CD4-positive, alpha-beta T cell (primary cell): ENCODE data around the gene NPC1. TPM values are rescaled to one million over a fixed set of nuclear protein-coding genes. Genes with fewer than 3 reads are reported as not detected.

ENCODE experiments used
- ATAC-seq: fragments of 200-7000 bp; cut with Tn5 transposase; one replicate; pipeline ENCODE4 v1.10.0; 2022; ENCODE audit warnings: mild to moderate bottlenecking; ENCODE audit not compliant: poor library complexity
- CTCF ChIA-PET: fragments of 350-600 bp; sonication (Branson Sonifier 250); formaldehyde crosslinking; loops from one replicate; lab custom pipeline; 2021; ENCODE audit warnings: antibody characterized with exemption, inconsistent platforms; lab: Charles Lee
- POLR2A ChIA-PET: fragments of 350-600 bp; sonication (Branson Sonifier 250); formaldehyde crosslinking; loops from one replicate; lab custom pipeline; 2021; ENCODE audit warnings: antibody characterized with exemption, inconsistent platforms; lab: Charles Lee
- DNase-seq, 14 experiments: peaks; one replicate each; pipeline ENCODE4 v3.0.0-alpha.2; 2013 to 2020; ENCODE audit warnings: mixed read lengths in 2 of 14
- H3K27ac ChIP-seq, 2 donors: one replicate each; pipeline versions ENCODE4 v1.5.1 to v1.7.0; 2013; ENCODE audit warnings: low read length in 2 of 2, low read depth in 1 of 2, mild to moderate bottlenecking in 1 of 2
- H3K27me3 ChIP-seq, 2 experiments: 1 replicate in 1 of 2; 2 replicates in 1 of 2; pipeline versions ENCODE4 v1.6.1 to v1.7.0; 2013; ENCODE audit warnings: low read length in 2 of 2, control low read depth in 1 of 2, mild to moderate bottlenecking in 1 of 2, moderate library complexity in 1 of 2; ENCODE audit not compliant: insufficient read depth in 2 of 2, control insufficient read depth in 1 of 2
- H3K36me3 ChIP-seq: one replicate; pipeline ENCODE4 v1.6.1; 2013; ENCODE audit warnings: low read length, control low read depth; ENCODE audit not compliant: insufficient read depth
- H3K4me1 ChIP-seq: one replicate; pipeline ENCODE4 v1.6.1; 2013; ENCODE audit warnings: low read length, control low read depth; ENCODE audit not compliant: insufficient read depth
- H3K4me3 ChIP-seq: one replicate; pipeline ENCODE4 v1.5.1; 2013; ENCODE audit warnings: mild to moderate bottlenecking, low read length, moderate library complexity
- H3K9me3 ChIP-seq, 2 experiments: 1 replicate in 1 of 2; 2 replicates in 1 of 2; pipeline versions ENCODE4 v1.6.1 to v1.7.0; 2013; ENCODE audit warnings: low read length in 2 of 2, mild to moderate bottlenecking in 2 of 2, control low read depth in 1 of 2, moderate library complexity in 1 of 2; ENCODE audit not compliant: control insufficient read depth in 1 of 2, insufficient read depth in 1 of 2
- H3K27ac Mint-ChIP-seq: one replicate; pipeline ENCODE4 v1.8.0; 2020; ENCODE audit warnings: mixed read lengths
- H3K27me3 Mint-ChIP-seq: one replicate; pipeline ENCODE4 v1.8.0; 2021; ENCODE audit warnings: mixed read lengths
- H3K36me3 Mint-ChIP-seq: one replicate; pipeline ENCODE4 v1.8.0; 2021; ENCODE audit warnings: low read depth, mixed read lengths
- H3K4me1 Mint-ChIP-seq: one replicate; pipeline ENCODE4 v1.8.0; 2021; ENCODE audit warnings: low read depth, mixed read lengths
- H3K4me3 Mint-ChIP-seq: one replicate; pipeline ENCODE4 v1.8.0; 2020; ENCODE audit warnings: mild to moderate bottlenecking, mixed read lengths
- H3K9me3 Mint-ChIP-seq: one replicate; pipeline ENCODE4 v1.8.0; 2020; ENCODE audit warnings: mixed read lengths
- CTCF ChIP-seq: fragments of 200-600 bp; IDR thresholded peaks from one replicate; pipeline ENCODE4 v1.8.0; 2022; ENCODE audit warnings: antibody characterized with exemption, mild to moderate bottlenecking
- intact Hi-C, 2 experiments: fragments of 100-400 bp; cut with DNase I in 1 of 2; cut with micrococcal nuclease in 1 of 2; formaldehyde crosslinking; loops; one replicate each; pipeline versions ENCODE4 v1.15.1 to v1.9.0; 2023 to 2025; cut with DNase I, micrococcal nuclease
- total RNA-seq, 174 experiments: library from RNA in 2 of 174; stranded (reverse) in 2 of 174; gene quantifications; one replicate each; pipeline ENCODE4 v1.2.3 and lab custom pipeline; 2021 to 2026

The NPC1 gene
- total RNA-seq, 2 experiments from 2014 or later: 17.2 to 17.6 TPM

GRCh38 chr18:23541349-23542093 is 44.8 kb downstream of the NPC1 start:
- DNase-seq: peak in 2 of 14 experiments; percentile 10 to 14
- H3K36me3 Mint-ChIP-seq: peaks cover 84% of the 10 kb centered on the region
- H3K9me3 ChIP-seq: no peaks in the 10 kb centered on the region
- CTCF ChIA-PET: no interaction called here
- peak overlapping the region; percentile 40 for H3K4me3 Mint-ChIP-seq
- H3K27ac Mint-ChIP-seq: peak overlapping the region; percentile 73
- peaks cover 37% of the 10 kb centered on the region for H3K4me1 Mint-ChIP-seq
- no peak overlapping the region for H3K4me3 ChIP-seq
- H3K27ac ChIP-seq: peak overlapping the region in 1 of 2 donors; percentile 21
- peaks cover 35% of the 10 kb centered on the region for H3K4me1 ChIP-seq
- ATAC-seq: peak; percentile 35
- POLR2A ChIA-PET: interaction anchor here (0.7 to 2.0 kb wide), 4 partner anchors 18 to 430 kb away, joined by 3 to 11 read pairs (median 4); no protein-coding TSS in a partner anchor
- TF ChIP-seq CTCF: no peak
- intact Hi-C loops: loop anchor here in 1 of 2 experiments (2.0 kb wide), 1 partner anchor 45 kb away; the partner anchor contains the start of gene NPC1
- H3K27me3 Mint-ChIP-seq: no peaks in the 10 kb centered on the region
- H3K27me3 ChIP-seq: no peaks in the 10 kb centered on the region
- peaks cover 77% of the 10 kb centered on the region for H3K36me3 ChIP-seq
- no peaks in the 10 kb centered on the region for H3K9me3 Mint-ChIP-seq

- H3K4me3 ChIP-seq: peak overlapping the region; percentile 2
- Mint-ChIP-seq H3K4me3 (peak overlapping the region; percentile 40), H3K27me3 (no peaks in the 10 kb centered on the region), H3K9me3 (no peaks in the 10 kb centered on the region), H3K27ac (peak overlapping the region; percentile 73), H3K36me3 (peaks cover 86% of the 10 kb centered on the region), H3K4me1 (peaks cover 37% of the 10 kb centered on the region)
- no peaks in the 10 kb centered on the region for H3K27me3 ChIP-seq
- intact Hi-C loops: loop anchor here in 1 of 2 experiments (2.0 kb wide), 1 partner anchor 46 kb away; the partner anchor contains the start of gene NPC1
- peaks cover 35% of the 10 kb centered on the region for H3K4me1 ChIP-seq
- no peak for TF ChIP-seq CTCF
- POLR2A ChIA-PET: interaction anchor here (0.6 to 2.0 kb wide), 6 partner anchors 9 to 431 kb away, joined by 3 to 11 read pairs (median 4); no protein-coding TSS in a partner anchor
- H3K27ac ChIP-seq: peak overlapping the region in 1 of 2 donors; percentile 21
- CTCF ChIA-PET: interaction anchor here (0.8 to 1.2 kb wide), 3 partner anchors 25 to 46 kb away, joined by 3 to 4 read pairs (median 3); no protein-coding TSS in a partner anchor
- ATAC-seq (peak; percentile 78), DNase-seq (peak in 4 of 14 experiments; percentile 11 to 64 (median 57))
- peaks cover 80% of the 10 kb centered on the region for H3K36me3 ChIP-seq
- no peaks in the 10 kb centered on the region for H3K9me3 ChIP-seq
Observed at GRCh38 chr18:23540867-23541266, 45.4 kb downstream of the NPC1 start.

GRCh38 chr18:23539911-23540525 is 46.3 kb downstream of the NPC1 start:
- H3K36me3 ChIP-seq: peaks cover 80% of the 10 kb centered on the region
- H3K9me3 Mint-ChIP-seq: no peaks in the 10 kb centered on the region
- TF ChIP-seq CTCF: no peak
- DNase-seq: peak in 1 of 14 experiments; percentile 4
- no peaks in the 10 kb centered on the region for H3K27me3 Mint-ChIP-seq
- POLR2A ChIA-PET: interaction anchor here (0.6 to 2.0 kb wide), 4 partner anchors 8 to 52 kb away, joined by 3 to 11 read pairs (median 4); no protein-coding TSS in a partner anchor
- no peaks in the 10 kb centered on the region for H3K27me3 ChIP-seq
- H3K27ac ChIP-seq: peak overlapping the region in 1 of 2 donors; percentile 21
- CTCF ChIA-PET: interaction anchor here (0.9 to 1.2 kb wide), 3 partner anchors 24 to 46 kb away, joined by 3 to 4 read pairs (median 3); no protein-coding TSS in a partner anchor
- no peak for ATAC-seq
- peak overlapping the region; percentile 40 for H3K4me3 Mint-ChIP-seq
- H3K4me1 ChIP-seq: peaks cover 35% of the 10 kb centered on the region
- H3K4me3 ChIP-seq: no peak overlapping the region
- H3K36me3 Mint-ChIP-seq: peaks cover 88% of the 10 kb centered on the region
- intact Hi-C loops: loop anchor here in 1 of 2 experiments (2.0 kb wide), 1 partner anchor 47 kb away; the partner anchor contains the start of gene NPC1
- no peaks in the 10 kb centered on the region for H3K9me3 ChIP-seq
- peaks cover 37% of the 10 kb centered on the region for H3K4me1 Mint-ChIP-seq
- peak overlapping the region; percentile 73 for H3K27ac Mint-ChIP-seq
